K562 (cell line): Measurements from ENCODE around the gene NAT9.

Experiments
- CTCF ChIP-seq, 3 experiments: IDR thresholded peaks in 2 of 3; conservative IDR thresholded peaks in 1 of 3; 2 replicates each; pipeline ENCODE4 v1.5.1; 2011 to 2012; ENCODE audit warnings: low read length in 3 of 3, mild to moderate bottlenecking in 3 of 3, control low read depth in 2 of 3, improper control_type of control experiment in 1 of 3, inconsistent platforms in 1 of 3, low read depth in 1 of 3, mixed read lengths in 1 of 3, moderate library complexity in 1 of 3; ENCODE audit not compliant: insufficient read depth in 2 of 3
- EP300 ChIP-seq: IDR thresholded peaks from 2 replicates; pipeline ENCODE4 v1.6.1; 2012; ENCODE audit warnings: low read length, improper control_type of control experiment
- EZH2 ChIP-seq: IDR thresholded peaks from 2 replicates; pipeline ENCODE4 v1.6.1; 2012; ENCODE audit warnings: low read depth, mild to moderate bottlenecking, inconsistent platforms, low read length, borderline replicate concordance
- FOXM1 ChIP-seq, 2 experiments: fragments of 450-650 bp in 1 of 2; sonication (generic) in 1 of 2; formaldehyde crosslinking in 1 of 2; IDR thresholded peaks; 2 replicates each; pipeline versions ENCODE4 v1.6.1 to v1.9.0; 2017 to 2022; ENCODE audit warnings: low read depth in 2 of 2, mild to moderate bottlenecking in 2 of 2, missing genetic modification reagents in 1 of 2, moderate library complexity in 1 of 2
- NR2C2 ChIP-seq, 2 experiments: fragments of 200-800 bp in 1 of 2; sonication (Bioruptor generic) in 1 of 2; sonication (generic) in 1 of 2; formaldehyde crosslinking in 1 of 2; IDR thresholded peaks; 2 replicates each; pipeline versions ENCODE4 v1.6.1 to v1.8.0; 2016 to 2022; ENCODE audit warnings: mild to moderate bottlenecking in 1 of 2, missing compliant biosample characterization in 1 of 2, missing genetic modification characterization in 1 of 2, missing genetic modification reagents in 1 of 2
- POLR2AphosphoS5 ChIP-seq: IDR thresholded peaks from 2 replicates; pipeline ENCODE4 v1.6.1; 2011; ENCODE audit warnings: mild to moderate bottlenecking, low read depth, low read length, moderate library complexity; ENCODE audit not compliant: control insufficient read depth, insufficient read depth
- PTBP1 ChIP-seq: fragments of 200-400 bp; formaldehyde crosslinking; IDR thresholded peaks from 2 replicates; pipeline ENCODE4 v1.6.1; 2017; ENCODE audit warnings: low read depth, low read length
- TEAD4 ChIP-seq, 2 experiments: sonication (generic) in 1 of 2; formaldehyde crosslinking in 1 of 2; IDR thresholded peaks; 2 replicates each; pipeline versions ENCODE4 v1.6.1 to v1.8.0; 2012 to 2022; ENCODE audit warnings: borderline replicate concordance in 1 of 2, inconsistent platforms in 1 of 2, low read length in 1 of 2, mild to moderate bottlenecking in 1 of 2, missing genetic modification reagents in 1 of 2
- U2AF2 ChIP-seq: fragments of 200-400 bp; formaldehyde crosslinking; optimal IDR thresholded peaks from 2 replicates; pipeline ENCODE3; 2017; ENCODE audit warnings: low read depth, mild to moderate bottlenecking, low read length
- ZNF146 ChIP-seq: IDR thresholded peaks from one replicate; pipeline ENCODE4 v1.6.1; 2018; ENCODE audit warnings: missing compliant biosample characterization; ENCODE audit not compliant: unreplicated experiment
- ZNF239 ChIP-seq: fragments of 250-450 bp; sonication (Bioruptor Pico); IDR thresholded peaks from 2 replicates; pipeline ENCODE4 v1.4.0; 2020; ENCODE audit warnings: mild to moderate bottlenecking
- ZNF431 ChIP-seq: sonication (generic); formaldehyde crosslinking; IDR thresholded peaks from 2 replicates; pipeline ENCODE4 v1.8.0; 2022; ENCODE audit warnings: mild to moderate bottlenecking, missing genetic modification reagents
- ZNF785 ChIP-seq: fragments of 250-450 bp; sonication (Bioruptor Pico); IDR thresholded peaks from 2 replicates; pipeline ENCODE4 v1.4.0; 2020; ENCODE audit warnings: mild to moderate bottlenecking

- TF ChIP-seq ZNF239 (CRISPR knock-in tag) (no peak), NR2C2 (CRISPR knock-in tag; IDR thresholded peaks at IDR 0.05) (no peak), NR2C2 (tag; IDR thresholded peaks at IDR 0.05) (no peak), ZNF431 (CRISPR knock-in tag) (no peak), TEAD4 (IDR thresholded peaks at IDR 0.05; ENCODE audit: low read length) (no peak), TEAD4 (CRISPR knock-in tag; IDR thresholded peaks at IDR 0.05; ENCODE audit: borderline replicate concordance) (no peak), EZH2 (no peak), POLR2AphosphoS5 (no peak), FOXM1 (IDR thresholded peaks at IDR 0.05; ENCODE audit: low read depth) (no peak), FOXM1 (CRISPR knock-in tag; IDR thresholded peaks at IDR 0.05; ENCODE audit: low read depth) (no peak), U2AF2 (no peak), ZNF146 (CRISPR knock-in tag) (no peak), ZNF785 (CRISPR knock-in tag) (no peak), CTCF (IDR thresholded peaks at IDR 0.05 in 2 of 3, conservative IDR thresholded peaks at IDR 0.05 in 1 of 3; ENCODE audit: insufficient read depth in 2 of 3, low read depth in 1 of 3, low read length in 3 of 3) (no peak), PTBP1 (no peak), EP300 (no peak)
These were observed 32.7 kb upstream of the NAT9 start for GRCh38 chr17:74808714-74809430.
